SK-N-MC (cell line): Measurements from ENCODE around the gene FBXW9.

Source experiments
- EZH2 ChIP-seq: fragments of 200-600 bp; sonication (generic); IDR thresholded peaks from one replicate; pipeline ENCODE4 v1.6.1; 2017; ENCODE audit warnings: antibody characterized with exemption
- FOXP2 ChIP-seq: optimal IDR thresholded peaks from 2 replicates; pipeline ENCODE3; 2011; ENCODE audit warnings: mild to moderate bottlenecking, moderate library complexity; ENCODE audit not compliant: insufficient read depth; ENCODE audit errors: extremely low read length, control extremely low read depth
- POLR2AphosphoS5 ChIP-seq: IDR thresholded peaks from 2 replicates; pipeline ENCODE4 v1.6.1; 2012; ENCODE audit warnings: mild to moderate bottlenecking, low read depth, low read length, borderline replicate concordance

- TF ChIP-seq EZH2 (no peak), POLR2AphosphoS5 (no peak), FOXP2 (no peak)
Measured at GRCh38 chr19:12668346-12668745, 28.1 kb downstream of the FBXW9 start.
